Mesangial cell (primary cell): Measurements from ENCODE around the gene FAIM. TPM values are rescaled to one million over a fixed set of nuclear protein-coding genes. Genes with fewer than 3 reads are reported as not detected.

Experiments
- total RNA-seq: library from RNA; depleted of rRNA; stranded (reverse); fragments of >200 nt; gene quantifications from 2 replicates; pipeline ENCODE4 v1.2.3, GENCODE V29; 2015

The FAIM gene, protein sequence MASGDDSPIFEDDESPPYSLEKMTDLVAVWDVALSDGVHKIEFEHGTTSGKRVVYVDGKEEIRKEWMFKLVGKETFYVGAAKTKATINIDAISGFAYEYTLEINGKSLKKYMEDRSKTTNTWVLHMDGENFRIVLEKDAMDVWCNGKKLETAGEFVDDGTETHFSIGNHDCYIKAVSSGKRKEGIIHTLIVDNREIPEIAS
- 4.1 and 4.9 TPM in 2 replicates for total RNA-seq

DNA sequence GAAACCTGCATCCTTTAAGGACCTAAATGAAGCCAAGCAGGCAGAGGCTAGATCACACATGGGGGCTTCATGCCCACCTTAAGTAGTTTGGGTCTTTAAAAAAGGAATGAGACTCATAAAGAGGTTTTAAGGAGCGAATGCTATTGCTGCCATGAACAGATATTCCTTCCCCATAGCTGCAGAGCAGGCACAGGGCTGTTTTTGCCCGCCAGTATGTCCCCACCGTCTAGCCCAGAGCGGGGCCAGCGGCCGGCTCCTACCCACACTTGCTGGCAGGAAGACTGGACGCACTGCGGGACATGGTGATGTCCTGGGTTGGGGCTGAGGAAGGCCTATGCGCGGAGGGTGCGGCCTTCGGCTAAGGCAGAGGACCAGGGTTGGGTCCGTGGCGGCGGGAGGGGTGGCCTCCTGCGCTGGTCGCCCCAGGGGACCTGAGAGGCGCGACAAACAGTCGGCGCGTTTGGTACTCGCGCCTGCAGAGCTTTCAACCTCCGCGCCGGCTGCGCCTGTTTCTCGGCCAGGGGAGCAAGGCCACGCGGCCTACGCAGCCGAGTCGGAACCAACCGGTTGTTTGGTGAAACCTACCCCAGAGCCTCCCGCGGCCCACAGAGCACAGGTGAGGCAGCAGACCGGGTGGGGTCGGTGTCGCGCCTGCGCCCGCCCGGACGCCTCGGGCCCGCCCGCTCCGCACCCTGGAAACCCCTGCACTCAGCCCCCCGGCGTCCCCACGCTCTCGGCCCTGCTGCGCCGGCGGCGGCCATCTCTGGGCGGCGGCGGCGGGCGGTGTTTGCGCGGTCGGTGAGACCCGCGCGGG lies at the start of gene FAIM:
Gene FAIM, plus strand, starts transcription at position 450 of the 814 bp plus-strand sequence. CDS start 10,956 bp downstream, outside the sequence.

DNA sequence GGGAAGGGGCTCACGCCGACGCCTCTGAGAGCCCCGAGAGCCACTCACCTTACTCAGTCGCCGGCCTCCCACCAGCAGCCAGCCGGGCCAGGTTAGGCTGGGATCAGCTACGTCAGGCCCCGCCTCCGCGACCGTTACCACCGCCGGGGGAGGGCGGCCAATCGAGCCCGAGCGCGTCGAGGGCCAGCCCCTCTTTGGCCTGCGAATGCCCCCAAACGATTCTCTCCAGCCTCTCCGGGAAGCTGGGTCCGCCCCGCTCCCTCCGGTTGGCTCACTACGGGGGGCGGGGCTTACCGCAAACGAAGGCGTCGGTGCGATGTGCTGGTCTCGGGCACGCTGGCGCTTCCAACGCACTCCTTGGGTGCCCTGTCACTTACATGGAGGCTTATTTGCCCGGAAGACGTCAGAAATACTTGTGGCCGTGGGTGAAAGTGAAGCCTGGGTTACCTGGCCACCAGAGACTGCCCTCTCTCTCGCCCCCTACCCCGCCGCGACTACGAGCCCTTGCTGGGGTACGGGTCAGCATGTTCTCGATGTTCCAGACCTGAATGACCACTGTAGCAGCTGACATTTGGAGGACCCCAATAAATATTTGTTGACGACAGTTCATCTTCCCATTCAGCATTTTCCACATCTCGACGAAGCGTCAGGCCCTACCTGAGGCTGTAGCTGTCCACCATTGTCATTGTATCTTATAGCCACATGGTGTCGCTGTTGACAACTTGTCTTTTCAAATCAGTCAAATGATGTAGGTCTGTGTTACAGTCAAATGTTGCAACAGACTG lies 14.2 kb upstream of the FAIM start, which contains the start of gene CEP70:
Gene CEP70, minus strand, starts transcription at position 111 of the 785 bp plus-strand sequence. CDS start 21,333 bp downstream, outside the sequence.

Other genes starting within 250 kb of the FAIM start
- gene ESYT3, start 174.2 kb upstream of the FAIM start, total RNA-seq, result 1.5 and 1.6 TPM in 2 replicates
- gene CEP70, start 14.5 kb upstream of the FAIM start, total RNA-seq, result 7.9 and 9.5 TPM in 2 replicates
- 11.6 and 12.0 TPM in 2 replicates for gene PIK3CB, start 226.2 kb downstream of the FAIM start, total RNA-seq